ENCODE results near the gene HBE1.

DNA sequence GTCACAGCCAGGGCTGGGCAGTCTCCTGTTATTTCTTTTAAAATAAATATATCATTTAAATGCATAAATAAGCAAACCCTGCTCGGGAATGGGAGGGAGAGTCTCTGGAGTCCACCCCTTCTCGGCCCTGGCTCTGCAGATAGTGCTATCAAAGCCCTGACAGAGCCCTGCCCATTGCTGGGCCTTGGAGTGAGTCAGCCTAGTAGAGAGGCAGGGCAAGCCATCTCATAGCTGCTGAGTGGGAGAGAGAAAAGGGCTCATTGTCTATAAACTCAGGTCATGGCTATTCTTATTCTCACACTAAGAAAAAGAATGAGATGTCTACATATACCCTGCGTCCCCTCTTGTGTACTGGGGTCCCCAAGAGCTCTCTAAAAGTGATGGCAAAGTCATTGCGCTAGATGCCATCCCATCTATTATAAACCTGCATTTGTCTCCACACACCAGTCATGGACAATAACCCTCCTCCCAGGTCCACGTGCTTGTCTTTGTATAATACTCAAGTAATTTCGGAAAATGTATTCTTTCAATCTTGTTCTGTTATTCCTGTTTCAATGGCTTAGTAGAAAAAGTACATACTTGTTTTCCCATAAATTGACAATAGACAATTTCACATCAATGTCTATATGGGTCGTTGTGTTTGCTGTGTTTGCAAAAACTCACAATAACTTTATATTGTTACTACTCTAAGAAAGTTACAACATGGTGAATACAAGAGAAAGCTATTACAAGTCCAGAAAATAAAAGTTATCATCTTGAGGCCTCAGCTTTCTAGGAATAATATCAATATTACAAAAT lies 18.6 kb upstream of the HBE1 start:
- TF ChIP-seq, protein P1, sequence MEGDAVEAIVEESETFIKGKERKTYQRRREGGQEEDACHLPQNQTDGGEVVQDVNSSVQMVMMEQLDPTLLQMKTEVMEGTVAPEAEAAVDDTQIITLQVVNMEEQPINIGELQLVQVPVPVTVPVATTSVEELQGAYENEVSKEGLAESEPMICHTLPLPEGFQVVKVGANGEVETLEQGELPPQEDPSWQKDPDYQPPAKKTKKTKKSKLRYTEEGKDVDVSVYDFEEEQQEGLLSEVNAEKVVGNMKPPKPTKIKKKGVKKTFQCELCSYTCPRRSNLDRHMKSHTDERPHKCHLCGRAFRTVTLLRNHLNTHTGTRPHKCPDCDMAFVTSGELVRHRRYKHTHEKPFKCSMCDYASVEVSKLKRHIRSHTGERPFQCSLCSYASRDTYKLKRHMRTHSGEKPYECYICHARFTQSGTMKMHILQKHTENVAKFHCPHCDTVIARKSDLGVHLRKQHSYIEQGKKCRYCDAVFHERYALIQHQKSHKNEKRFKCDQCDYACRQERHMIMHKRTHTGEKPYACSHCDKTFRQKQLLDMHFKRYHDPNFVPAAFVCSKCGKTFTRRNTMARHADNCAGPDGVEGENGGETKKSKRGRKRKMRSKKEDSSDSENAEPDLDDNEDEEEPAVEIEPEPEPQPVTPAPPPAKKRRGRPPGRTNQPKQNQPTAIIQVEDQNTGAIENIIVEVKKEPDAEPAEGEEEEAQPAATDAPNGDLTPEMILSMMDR (IDR thresholded peaks at IDR 0.05) = no peak
- TF ChIP-seq EZH2 (IDR thresholded peaks at IDR 0.05) (no peak), EZH2phosphoT487 (IDR thresholded peaks at IDR 0.05) (no peak)
